ENCODE results near the gene SETD2. TPM values are rescaled to one million over a fixed set of nuclear protein-coding genes. Genes with fewer than 3 reads are reported as not detected.

The SETD2 gene
- total and polyA plus RNA-seq, 9 of the 15 experiments (the other 6 are each of a cell fraction or from before 2014, with no cell fraction given): 8.2 to 44.0 (median 33.6) TPM

DNA sequence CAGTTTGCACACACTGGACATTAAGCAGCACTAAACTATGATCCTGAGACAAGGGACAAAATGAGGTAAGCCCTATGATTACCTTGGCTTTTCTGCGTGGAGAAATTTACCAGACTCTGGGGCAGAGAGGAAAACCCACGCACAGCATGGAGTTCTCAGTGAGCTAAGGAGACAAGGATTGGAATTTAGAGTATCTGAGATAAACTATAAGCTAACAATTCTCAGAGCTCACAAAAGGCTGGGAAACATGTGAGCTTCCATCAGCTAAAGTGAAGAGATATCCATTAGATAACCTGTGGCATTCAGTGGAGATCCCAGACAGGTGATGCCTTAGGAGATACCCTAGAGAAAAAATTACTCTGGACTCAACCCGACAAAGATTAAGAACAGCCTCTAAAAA lies 135.8 kb downstream of the SETD2 start:
- Histone ChIP-seq H3K27ac (ENCODE audit: extremely low read depth, low read depth, low read length) (no peak overlapping the region), H3K9ac (ENCODE audit: insufficient read depth in 1 of 2, low read depth in 2 of 2, low read length in 2 of 2) (no peak overlapping the region), H3K27me3 (ENCODE audit: control insufficient read depth in 2 of 2, insufficient read depth in 2 of 2, low read length in 2 of 2) (no peaks in the 10 kb centered on the region), H2AFZ (ENCODE audit: low read depth, low read length) (no peak overlapping the region), H4K20me1 (replicated peaks; ENCODE audit: control insufficient read depth, insufficient read depth, low read length) (peaks cover 4% of the 10 kb centered on the region; the same call in 1 of the 2 replicates), H3K9me1 (ENCODE audit: control insufficient read depth, insufficient read depth, low read length) (no peaks in the 10 kb centered on the region), H3K79me2 (ENCODE audit: control insufficient read depth, insufficient read depth, low read length) (peaks cover 13% of the 10 kb centered on the region; the same call in 2 of the 3 replicates), H3K9me3 (replicated peaks; ENCODE audit: control insufficient read depth, insufficient read depth, low read depth, low read length) (no peaks in the 10 kb centered on the region), H3K4me2 (ENCODE audit: insufficient read depth, low read length) (no peak overlapping the region), H3K4me3 (no peak overlapping the region), H3K4me1 (replicated peaks in 1 of 2; ENCODE audit: control insufficient read depth in 2 of 2, insufficient read depth in 2 of 2, low read length in 2 of 2) (no peaks in the 10 kb centered on the region; a peak in 2 of 5 replicates), H3K36me3 (ENCODE audit: control insufficient read depth, insufficient read depth, low read length) (peaks cover 32% of the 10 kb centered on the region)
- ChIA-PET CTCF (ENCODE audit: low intra/inter-chr PET ratio) (interaction anchor here (0.7 kb wide), 1 partner anchor 262 kb away, joined by 3 read pairs; no protein-coding TSS in a partner anchor), POLR2A (interaction anchor here (0.6 to 3.0 kb wide), 6 partner anchors 8 to 313 kb away, joined by 3 to 16 read pairs (median 4); no protein-coding TSS in a partner anchor)
- intact Hi-C loops (cut with micrococcal nuclease): no loop called here
- ATAC-seq (no peak), DNase-seq (ENCODE audit: extremely low read depth in 1 of 4, low spot score in 3 of 4) (no peak), FAIRE-seq (no peak)
- WGBS (ENCODE audit: insufficient coverage, low coverage, missing lambda C conversion rate): 79% methylated on average over 3 of the region's 3 CpGs
- BruUV-seq (replicated peaks): no TSS peak
- in situ Hi-C loops (cut with MboI): no loop called here
- TF ChIP-seq CBFA2T2 (conservative IDR thresholded peaks at IDR 0.05): no peak
- no peak for TF ChIP-seq NCOA2 (IDR thresholded peaks at IDR 0.05; ENCODE audit: partially characterized antibody in 2 of 2)
- no peak for TF ChIP-seq KDM2B (CRISPR knock-in tag; IDR thresholded peaks at IDR 0.05)
- no peak for TF ChIP-seq TEAD4 (IDR thresholded peaks at IDR 0.05; ENCODE audit: low read length)
- TF ChIP-seq TEAD4 (CRISPR knock-in tag; IDR thresholded peaks at IDR 0.05; ENCODE audit: borderline replicate concordance): no peak
- no peak for TF ChIP-seq DNMT1 (IDR thresholded peaks at IDR 0.05)
- no peak for TF ChIP-seq DPF2 (IDR thresholded peaks at IDR 0.05)
- no peak for TF ChIP-seq RAD51 (IDR thresholded peaks at IDR 0.05; ENCODE audit: borderline replicate concordance, low read depth)
- TF ChIP-seq ELF1 (tag; IDR thresholded peaks at IDR 0.05): no peak
- TF ChIP-seq, protein P1, sequence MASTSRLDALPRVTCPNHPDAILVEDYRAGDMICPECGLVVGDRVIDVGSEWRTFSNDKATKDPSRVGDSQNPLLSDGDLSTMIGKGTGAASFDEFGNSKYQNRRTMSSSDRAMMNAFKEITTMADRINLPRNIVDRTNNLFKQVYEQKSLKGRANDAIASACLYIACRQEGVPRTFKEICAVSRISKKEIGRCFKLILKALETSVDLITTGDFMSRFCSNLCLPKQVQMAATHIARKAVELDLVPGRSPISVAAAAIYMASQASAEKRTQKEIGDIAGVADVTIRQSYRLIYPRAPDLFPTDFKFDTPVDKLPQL (IDR thresholded peaks at IDR 0.05; ENCODE audit: extremely low read depth, insufficient read length): no peak
- TF ChIP-seq YBX1 (IDR thresholded peaks at IDR 0.05): no peak
- TF ChIP-seq, protein P2, sequence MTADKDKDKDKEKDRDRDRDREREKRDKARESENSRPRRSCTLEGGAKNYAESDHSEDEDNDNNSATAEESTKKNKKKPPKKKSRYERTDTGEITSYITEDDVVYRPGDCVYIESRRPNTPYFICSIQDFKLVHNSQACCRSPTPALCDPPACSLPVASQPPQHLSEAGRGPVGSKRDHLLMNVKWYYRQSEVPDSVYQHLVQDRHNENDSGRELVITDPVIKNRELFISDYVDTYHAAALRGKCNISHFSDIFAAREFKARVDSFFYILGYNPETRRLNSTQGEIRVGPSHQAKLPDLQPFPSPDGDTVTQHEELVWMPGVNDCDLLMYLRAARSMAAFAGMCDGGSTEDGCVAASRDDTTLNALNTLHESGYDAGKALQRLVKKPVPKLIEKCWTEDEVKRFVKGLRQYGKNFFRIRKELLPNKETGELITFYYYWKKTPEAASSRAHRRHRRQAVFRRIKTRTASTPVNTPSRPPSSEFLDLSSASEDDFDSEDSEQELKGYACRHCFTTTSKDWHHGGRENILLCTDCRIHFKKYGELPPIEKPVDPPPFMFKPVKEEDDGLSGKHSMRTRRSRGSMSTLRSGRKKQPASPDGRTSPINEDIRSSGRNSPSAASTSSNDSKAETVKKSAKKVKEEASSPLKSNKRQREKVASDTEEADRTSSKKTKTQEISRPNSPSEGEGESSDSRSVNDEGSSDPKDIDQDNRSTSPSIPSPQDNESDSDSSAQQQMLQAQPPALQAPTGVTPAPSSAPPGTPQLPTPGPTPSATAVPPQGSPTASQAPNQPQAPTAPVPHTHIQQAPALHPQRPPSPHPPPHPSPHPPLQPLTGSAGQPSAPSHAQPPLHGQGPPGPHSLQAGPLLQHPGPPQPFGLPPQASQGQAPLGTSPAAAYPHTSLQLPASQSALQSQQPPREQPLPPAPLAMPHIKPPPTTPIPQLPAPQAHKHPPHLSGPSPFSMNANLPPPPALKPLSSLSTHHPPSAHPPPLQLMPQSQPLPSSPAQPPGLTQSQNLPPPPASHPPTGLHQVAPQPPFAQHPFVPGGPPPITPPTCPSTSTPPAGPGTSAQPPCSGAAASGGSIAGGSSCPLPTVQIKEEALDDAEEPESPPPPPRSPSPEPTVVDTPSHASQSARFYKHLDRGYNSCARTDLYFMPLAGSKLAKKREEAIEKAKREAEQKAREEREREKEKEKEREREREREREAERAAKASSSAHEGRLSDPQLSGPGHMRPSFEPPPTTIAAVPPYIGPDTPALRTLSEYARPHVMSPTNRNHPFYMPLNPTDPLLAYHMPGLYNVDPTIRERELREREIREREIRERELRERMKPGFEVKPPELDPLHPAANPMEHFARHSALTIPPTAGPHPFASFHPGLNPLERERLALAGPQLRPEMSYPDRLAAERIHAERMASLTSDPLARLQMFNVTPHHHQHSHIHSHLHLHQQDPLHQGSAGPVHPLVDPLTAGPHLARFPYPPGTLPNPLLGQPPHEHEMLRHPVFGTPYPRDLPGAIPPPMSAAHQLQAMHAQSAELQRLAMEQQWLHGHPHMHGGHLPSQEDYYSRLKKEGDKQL (CRISPR knock-in tag; IDR thresholded peaks at IDR 0.05; ENCODE audit: borderline replicate concordance): no peak
- TF ChIP-seq, protein P3, sequence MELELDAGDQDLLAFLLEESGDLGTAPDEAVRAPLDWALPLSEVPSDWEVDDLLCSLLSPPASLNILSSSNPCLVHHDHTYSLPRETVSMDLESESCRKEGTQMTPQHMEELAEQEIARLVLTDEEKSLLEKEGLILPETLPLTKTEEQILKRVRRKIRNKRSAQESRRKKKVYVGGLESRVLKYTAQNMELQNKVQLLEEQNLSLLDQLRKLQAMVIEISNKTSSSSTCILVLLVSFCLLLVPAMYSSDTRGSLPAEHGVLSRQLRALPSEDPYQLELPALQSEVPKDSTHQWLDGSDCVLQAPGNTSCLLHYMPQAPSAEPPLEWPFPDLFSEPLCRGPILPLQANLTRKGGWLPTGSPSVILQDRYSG (tag; conservative IDR thresholded peaks at IDR 0.05; ENCODE audit: low read depth): no peak
- no peak for TF ChIP-seq XRCC5 (IDR thresholded peaks at IDR 0.05; ENCODE audit: low read depth, low read length)
